Dedifferentiated amniotic fluid mesenchymal stem cell (primary cell): ENCODE results near the gene ADGRL3.
"Not testable (repeated sequence)": the region's sequence is repeated elsewhere in the genome, so short reads cannot be mapped to it uniquely, and the experiment has no call there.

Experiments used
- DNase-seq: peaks from one replicate; pipeline ENCODE4 v3.0.0-alpha.2; 2016; ENCODE audit errors: extremely low spot score

Gene ADGRL3

GRCh38 chr4:61493470-61493869 is 293.3 kb downstream of the ADGRL3 start:
- DNase-seq = no peak

- DNase-seq = no peak
These were observed 300.8 kb downstream of the ADGRL3 start for GRCh38 chr4:61500883-61501282.

DNA sequence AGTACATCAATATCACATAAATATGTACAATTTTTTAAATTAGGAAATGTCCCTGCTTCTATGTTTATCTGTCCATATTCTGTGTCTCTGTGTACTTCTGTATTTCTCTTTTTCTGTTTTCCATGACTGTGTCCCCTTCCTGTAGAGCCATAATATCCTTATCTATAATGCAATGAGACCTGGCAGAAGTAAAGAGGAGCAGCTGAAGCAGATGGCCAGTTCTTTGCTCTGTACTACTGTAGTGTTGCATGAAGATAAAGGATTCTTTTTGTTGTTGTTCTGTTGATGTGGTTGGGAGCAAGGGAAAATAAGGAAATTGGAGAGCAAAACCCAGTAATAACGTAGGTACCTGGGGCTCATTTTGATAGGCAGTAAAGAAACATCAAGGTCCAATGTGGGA is 301.7 kb downstream of the ADGRL3 start:
- no peak for DNase-seq

GRCh38 chr4:61505773-61506685 is 305.9 kb downstream of the ADGRL3 start:
- DNase-seq = no peak

GRCh38 chr4:61507091-61507490 is 307.0 kb downstream of the ADGRL3 start:
- no peak for DNase-seq

- not testable (repeated sequence) for DNase-seq
These were observed 309.7 kb downstream of the ADGRL3 start for GRCh38 chr4:61509721-61510241.

DNA sequence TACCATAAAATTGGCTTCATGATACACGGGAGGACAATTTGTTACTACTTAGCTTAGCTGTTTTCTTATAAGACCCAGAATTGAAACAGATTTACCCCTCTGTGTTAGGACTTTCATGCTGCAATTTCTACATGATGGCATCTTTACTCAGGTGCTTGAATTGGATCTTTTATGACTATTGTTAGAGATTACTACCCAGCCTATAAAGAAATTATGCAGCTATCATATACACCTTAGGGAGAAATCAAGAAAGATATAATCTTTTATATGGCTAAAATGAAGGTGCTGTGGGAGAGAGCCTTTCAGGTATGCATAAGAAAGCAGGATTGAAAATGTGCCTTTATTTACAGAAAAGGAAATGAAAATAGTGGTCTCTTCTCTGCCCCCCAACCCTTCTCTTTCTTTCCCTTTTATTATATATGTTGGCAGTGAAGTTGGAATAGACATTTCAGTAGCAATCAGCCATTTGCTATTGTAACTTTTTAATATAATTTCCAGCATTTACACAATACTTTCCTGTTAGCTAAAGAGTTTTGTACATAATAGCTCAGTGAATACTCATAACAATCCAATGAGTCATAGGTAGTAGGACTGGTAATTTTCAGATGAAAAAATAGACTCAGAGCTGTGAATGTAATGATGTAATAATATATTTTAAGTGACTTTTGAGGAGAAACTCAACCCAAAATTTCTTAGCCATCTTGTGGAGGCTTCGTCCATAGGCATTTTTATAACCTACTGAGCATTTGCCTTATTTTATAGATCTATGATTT is 311.8 kb downstream of the ADGRL3 start:
- peak; percentile 77 for DNase-seq

- DNase-seq = no peak
These were observed 314.9 kb downstream of the ADGRL3 start for GRCh38 chr4:61514991-61515390.

DNA sequence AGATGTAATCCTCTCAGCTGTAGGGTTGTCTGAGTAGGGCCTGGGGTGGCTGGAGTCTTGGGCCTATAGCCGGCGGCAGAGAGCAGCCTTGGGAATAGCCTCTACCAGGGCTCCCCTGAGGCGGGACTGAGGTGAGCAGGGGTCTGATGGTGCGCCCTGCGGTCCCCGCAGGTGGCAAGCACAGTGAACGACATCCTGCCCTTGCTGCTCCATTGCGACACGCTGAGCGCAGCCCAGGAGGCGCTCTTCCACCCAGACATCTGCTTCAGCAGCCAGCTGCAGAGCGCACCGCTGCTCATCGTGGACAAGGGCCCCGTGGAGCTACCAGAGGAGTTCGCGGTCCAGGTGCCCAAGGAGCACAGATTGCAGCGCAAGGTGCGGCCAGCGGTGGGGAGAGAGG is 317.0 kb downstream of the ADGRL3 start:
- DNase-seq = no peak

DNA sequence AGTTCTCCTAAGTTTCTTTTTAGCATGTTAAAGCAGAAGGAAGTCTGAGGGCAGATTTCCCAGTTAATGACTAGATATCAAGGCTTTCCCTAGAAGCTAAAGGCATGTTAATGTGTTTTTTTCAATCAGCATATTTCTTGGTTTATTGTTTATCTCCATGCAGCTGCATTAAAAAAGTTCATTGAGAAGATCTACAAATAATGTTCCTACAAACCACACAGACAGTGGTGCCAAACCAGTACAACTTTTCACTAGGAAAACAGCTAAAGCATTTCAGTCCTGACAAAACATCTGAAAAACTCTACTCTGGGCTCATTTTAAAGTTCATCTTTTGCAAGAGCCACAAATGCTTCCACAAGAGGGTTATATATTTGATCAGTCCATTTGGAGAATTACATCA is 320.0 kb downstream of the ADGRL3 start:
- DNase-seq = no peak

DNA sequence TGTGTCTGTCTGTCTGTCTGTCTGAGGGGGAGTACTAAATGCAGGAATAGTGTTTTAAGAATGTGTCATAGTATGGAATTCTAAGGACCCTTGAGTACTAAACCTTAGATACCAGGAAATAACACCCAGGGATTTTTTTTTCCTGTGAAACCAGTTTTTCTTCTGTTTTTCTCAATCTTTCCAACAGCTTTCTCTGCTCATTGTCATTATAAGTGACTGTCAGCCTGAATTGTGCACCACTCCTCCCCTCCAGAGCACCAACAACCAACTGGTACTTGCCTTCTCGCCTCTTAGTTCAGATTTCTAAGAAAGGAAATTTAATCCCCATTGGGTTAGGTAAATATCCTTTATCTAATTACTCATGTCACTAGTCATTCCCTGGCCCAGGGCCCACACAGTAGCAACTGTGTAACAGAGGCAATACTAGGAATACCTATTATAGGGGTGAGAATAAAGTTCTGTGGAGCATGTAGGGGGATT is 320.6 kb downstream of the ADGRL3 start:
- DNase-seq = no peak

GRCh38 chr4:61521451-61521850 is 321.3 kb downstream of the ADGRL3 start:
- no peak for DNase-seq

GRCh38 chr4:61522312-61522711 is 322.2 kb downstream of the ADGRL3 start:
- no peak for DNase-seq

GRCh38 chr4:61527888-61528287 is 327.8 kb downstream of the ADGRL3 start:
- no peak for DNase-seq

GRCh38 chr4:61528595-61528994 is 328.5 kb downstream of the ADGRL3 start:
- DNase-seq = no peak

- no peak for DNase-seq
These were observed 331.1 kb downstream of the ADGRL3 start for GRCh38 chr4:61531188-61531587.

DNA sequence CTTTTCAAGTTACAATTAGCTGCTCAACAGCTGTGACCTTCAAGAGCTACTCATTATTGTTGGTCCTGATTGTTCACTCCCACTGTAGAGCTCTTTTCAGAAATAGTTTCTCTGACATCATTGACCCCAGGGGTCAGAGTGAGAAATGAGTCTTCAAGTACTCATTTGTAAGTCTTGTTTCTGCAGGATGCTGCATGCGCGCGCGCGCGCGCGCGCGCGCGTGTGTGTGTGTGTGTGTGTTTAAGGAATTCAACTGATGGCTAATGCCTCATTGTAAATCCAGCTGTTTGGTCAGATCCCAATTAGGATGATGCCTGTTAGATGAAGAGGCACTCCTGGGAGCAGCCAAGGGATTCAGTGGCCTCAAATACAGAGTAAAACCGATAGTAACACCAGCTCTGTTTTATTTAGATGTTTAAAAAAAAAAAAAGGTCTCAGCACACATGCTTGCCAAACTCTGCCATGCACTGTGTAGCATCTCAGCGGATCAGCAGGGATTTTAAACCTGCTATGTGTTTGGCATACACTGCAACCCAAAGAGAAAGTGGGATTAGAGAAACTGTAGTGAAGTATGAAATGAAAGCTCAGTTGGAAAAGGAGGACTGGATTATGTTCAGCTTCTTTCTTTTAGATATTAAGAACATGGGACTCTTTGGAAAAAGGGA is 332.3 kb downstream of the ADGRL3 start:
- no peak for DNase-seq

- DNase-seq = no peak
These were observed 333.0 kb downstream of the ADGRL3 start for GRCh38 chr4:61533140-61533539.

GRCh38 chr4:61540944-61541343 is 340.8 kb downstream of the ADGRL3 start:
- DNase-seq = no peak

GRCh38 chr4:61541459-61541858 is 341.3 kb downstream of the ADGRL3 start:
- DNase-seq = no peak

GRCh38 chr4:61543976-61544375 is 343.9 kb downstream of the ADGRL3 start:
- DNase-seq = no peak

- no peak for DNase-seq
These were observed 345.9 kb downstream of the ADGRL3 start for GRCh38 chr4:61545902-61546480.
